GM23338 (cell line): ENCODE results near the gene DUSP15. TPM values are rescaled to one million over a fixed set of nuclear protein-coding genes. Genes with fewer than 3 reads are reported as not detected.

Experiments used
- ATAC-seq: fragments of 200-7000 bp; cut with Tn5 transposase; 3 replicates; pipeline ENCODE4 v1.9.1; 2020
- DNase-seq: peaks from one replicate; pipeline ENCODE4 v3.0.0-alpha.2; 2015; ENCODE audit warnings: low spot score
- H2AFZ ChIP-seq: fragments of 200-600 bp; sonication (generic); 2 replicates; pipeline ENCODE4 v1.8.0; 2016; ENCODE audit warnings: antibody characterized with exemption, mild to moderate bottlenecking, moderate library complexity
- H3F3A ChIP-seq: fragments of 200-600 bp; sonication (generic); replicated peaks from 2 replicates; pipeline ENCODE4 v1.8.0; 2017; ENCODE audit warnings: antibody characterized with exemption, mixed run types, low read depth
- H3K27ac ChIP-seq: fragments of 200-600 bp; sonication (generic); 2 replicates; pipeline ENCODE4 v1.6.1; 2016; ENCODE audit warnings: low read depth
- H3K27me3 ChIP-seq: fragments of 200-600 bp; sonication (generic); 2 replicates; pipeline ENCODE4 v1.8.0; 2016; ENCODE audit warnings: mild to moderate bottlenecking, mixed run types, moderate library complexity; ENCODE audit not compliant: insufficient read depth
- H3K36me3 ChIP-seq: fragments of 200-600 bp; sonication (generic); 2 replicates; pipeline ENCODE4 v1.8.0; 2016; ENCODE audit warnings: mild to moderate bottlenecking; ENCODE audit not compliant: insufficient read depth
- H3K4me1 ChIP-seq: fragments of 200-600 bp; sonication (generic); 2 replicates; pipeline ENCODE4 v1.8.0; 2016; ENCODE audit warnings: mild to moderate bottlenecking, moderate library complexity; ENCODE audit not compliant: insufficient read depth
- H3K4me2 ChIP-seq: fragments of 200-600 bp; sonication (generic); 2 replicates; pipeline ENCODE4 v1.7.1; 2017; ENCODE audit warnings: mixed run types
- H3K4me3 ChIP-seq: fragments of 200-600 bp; sonication (generic); 2 replicates; pipeline ENCODE4 v1.6.1; 2016; ENCODE audit warnings: mixed run types
- H3K79me2 ChIP-seq: fragments of 200-600 bp; sonication (generic); replicated peaks from 2 replicates; pipeline ENCODE4 v1.8.0; 2017; ENCODE audit warnings: mild to moderate bottlenecking; ENCODE audit not compliant: insufficient read depth
- H3K9me2 ChIP-seq: fragments of 200-600 bp; sonication (generic); 2 replicates; pipeline ENCODE4 v1.8.0; 2017; ENCODE audit not compliant: insufficient read depth
- H4K20me1 ChIP-seq: fragments of 200-600 bp; sonication (generic); replicated peaks from 2 replicates; pipeline ENCODE4 v1.8.0; 2017; ENCODE audit warnings: mild to moderate bottlenecking; ENCODE audit not compliant: insufficient read depth
- H3K27ac Mint-ChIP-seq: 2 replicates; pipeline ENCODE4 v1.8.0; 2020; ENCODE audit warnings: inconsistent platforms, mild to moderate bottlenecking, moderate library complexity, mixed read lengths
- H3K27me3 Mint-ChIP-seq: 3 replicates; pipeline ENCODE4 v1.8.0; 2022; ENCODE audit warnings: low read depth, mild to moderate bottlenecking, moderate library complexity, mixed read lengths, inconsistent platforms; ENCODE audit not compliant: insufficient read depth, poor library complexity
- H3K36me3 Mint-ChIP-seq: 3 replicates; pipeline ENCODE4 v1.8.0; 2021; ENCODE audit warnings: low read depth, mild to moderate bottlenecking, inconsistent platforms, moderate library complexity, mixed read lengths
- H3K4me1 Mint-ChIP-seq: 3 replicates; pipeline ENCODE4 v1.8.0; 2020; ENCODE audit warnings: mild to moderate bottlenecking, inconsistent platforms, mixed read lengths
- H3K4me3 Mint-ChIP-seq: 3 replicates; pipeline ENCODE4 v1.8.0; 2021; ENCODE audit warnings: moderate library complexity, mild to moderate bottlenecking, inconsistent platforms, mixed read lengths
- H3K9me3 Mint-ChIP-seq: 3 replicates; pipeline ENCODE4 v1.8.0; 2020; ENCODE audit warnings: moderate library complexity, mild to moderate bottlenecking, inconsistent platforms, mixed read lengths
- CREB1 ChIP-seq: fragments of 250-450 bp; sonication (Bioruptor Pico); IDR thresholded peaks from 2 replicates; pipeline ENCODE4 v1.5.0; 2020; ENCODE audit warnings: low read depth, mild to moderate bottlenecking, moderate library complexity
- CTCF ChIP-seq, 2 experiments: fragments of 200-600 bp in 1 of 2; sonication (generic) in 1 of 2; conservative IDR thresholded peaks; 2 replicates each; pipeline versions ENCODE4 v1.5.1 to v1.6.1; 2016 to 2017; ENCODE audit warnings: antibody characterized with exemption in 2 of 2, low read depth in 2 of 2, mild to moderate bottlenecking in 2 of 2, moderate library complexity in 1 of 2
- ETS1 ChIP-seq: IDR thresholded peaks from 2 replicates; pipeline ENCODE4 v1.6.1; 2016; ENCODE audit warnings: antibody characterized with exemption
- EZH2 ChIP-seq: fragments of 200-600 bp; sonication (generic); IDR thresholded peaks from one replicate; pipeline ENCODE4 v1.8.0; 2017; ENCODE audit warnings: antibody characterized with exemption, mild to moderate bottlenecking, low read depth; ENCODE audit not compliant: unreplicated experiment
- EZH2phosphoT487 ChIP-seq: fragments of 200-600 bp; sonication (generic); IDR thresholded peaks from one replicate; pipeline ENCODE4 v1.8.1; 2018; ENCODE audit warnings: antibody characterized with exemption; ENCODE audit not compliant: unreplicated experiment
- JUNB ChIP-seq: IDR thresholded peaks from one replicate; pipeline ENCODE4 v1.6.1; 2016; ENCODE audit warnings: antibody characterized with exemption; ENCODE audit not compliant: unreplicated experiment
- NANOG ChIP-seq: IDR thresholded peaks from 2 replicates; pipeline ENCODE4 v1.6.1; 2016; ENCODE audit warnings: antibody characterized with exemption, borderline replicate concordance
- REST ChIP-seq: IDR thresholded peaks from one replicate; pipeline ENCODE4 v1.6.1; 2018; ENCODE audit warnings: antibody characterized with exemption; ENCODE audit not compliant: unreplicated experiment
- STAT1 ChIP-seq: IDR thresholded peaks from one replicate; pipeline ENCODE4 v1.6.1; 2016; ENCODE audit warnings: antibody characterized with exemption; ENCODE audit not compliant: unreplicated experiment
- ZNF331 ChIP-seq: fragments of 250-450 bp; sonication (Bioruptor Pico); IDR thresholded peaks from 2 replicates; pipeline ENCODE4 v1.5.0; 2020; ENCODE audit warnings: low read depth, mild to moderate bottlenecking, moderate library complexity
- polyA plus RNA-seq: library from polyadenylated mRNA; unstranded; fragments of >200 nt; fragmentation: Nextera tagmentation; extraction: Ambion mirVana; gene quantifications from 2 replicates; pipeline ENCODE4 v1.2.1, GENCODE V29; 2016
- total RNA-seq: library from RNA; depleted of rRNA; stranded (reverse); fragments of >200 nt; shearing (Covaris generic); gene quantifications from 2 replicates; pipeline ENCODE4 v1.2.3, GENCODE V29; 2014

The DUSP15 gene
- total and polyA plus RNA-seq, 2 experiments from 2014 or later, result 0.61 to 2.8 TPM

GRCh38 chr20:31908016-31908415 is 37.7 kb upstream of the DUSP15 start:
- no peak for DNase-seq
- Histone ChIP-seq H3K36me3 (no peaks in the 10 kb centered on the region), H3K79me2 (no peaks in the 10 kb centered on the region), H3F3A (peaks cover 12% of the 10 kb centered on the region), H3K9me2 (no peaks in the 10 kb centered on the region; the same call in 1 of the 2 replicates), H3K27me3 (no peaks in the 10 kb centered on the region), H3K27ac (no peak overlapping the region), H3K4me2 (no peak overlapping the region), H4K20me1 (no peaks in the 10 kb centered on the region), H3K4me3 (no peak overlapping the region), H2AFZ (peak overlapping the region; percentile 30; the same call in 1 of the 2 replicates), H3K4me1 (peaks cover 41% of the 10 kb centered on the region)
- H3K27me3 Mint-ChIP-seq, result peaks cover 2% of the 10 kb centered on the region
- no peak for ATAC-seq
- H3K4me1 Mint-ChIP-seq, result peaks cover 32% of the 10 kb centered on the region
- H3K27ac Mint-ChIP-seq, result no peak overlapping the region
- peaks cover 58% of the 10 kb centered on the region for H3K9me3 Mint-ChIP-seq
- no peak overlapping the region for H3K4me3 Mint-ChIP-seq
- H3K36me3 Mint-ChIP-seq, result no peaks in the 10 kb centered on the region; the same call in 2 of the 3 replicates
- TF ChIP-seq NANOG, result no peak
- no peak for TF ChIP-seq EZH2phosphoT487
- no peak for TF ChIP-seq ETS1
- no peak for TF ChIP-seq CREB1
- TF ChIP-seq ZNF331, result no peak
- TF ChIP-seq JUNB, result no peak

GRCh38 chr20:31907046-31907445 is 36.7 kb upstream of the DUSP15 start:
- peaks cover 2% of the 10 kb centered on the region for H3K27me3 Mint-ChIP-seq
- H3K4me3 Mint-ChIP-seq, result no peak overlapping the region
- no peak overlapping the region for H3K27ac ChIP-seq
- peaks cover 9% of the 10 kb centered on the region for H3F3A ChIP-seq
- no peaks in the 10 kb centered on the region; the same call in 1 of the 2 replicates for H3K9me2 ChIP-seq
- H2AFZ ChIP-seq, result no peak overlapping the region
- H3K4me2 ChIP-seq, result no peak overlapping the region
- DNase-seq (no peak), ATAC-seq (no peak)
- H3K4me1 ChIP-seq, result peaks cover 32% of the 10 kb centered on the region
- no peaks in the 10 kb centered on the region for H3K27me3 ChIP-seq
- H3K79me2 ChIP-seq, result no peaks in the 10 kb centered on the region
- H3K4me3 ChIP-seq, result no peak overlapping the region
- H3K4me1 Mint-ChIP-seq, result peaks cover 26% of the 10 kb centered on the region
- no peaks in the 10 kb centered on the region for H4K20me1 ChIP-seq
- peaks cover 54% of the 10 kb centered on the region for H3K9me3 Mint-ChIP-seq
- H3K27ac Mint-ChIP-seq, result no peak overlapping the region
- no peaks in the 10 kb centered on the region; the same call in 2 of the 3 replicates for H3K36me3 Mint-ChIP-seq
- H3K36me3 ChIP-seq, result no peaks in the 10 kb centered on the region
- TF ChIP-seq CTCF (conservative IDR thresholded peaks at IDR 0.05; ENCODE audit: low read depth in 2 of 2), result no peak
- TF ChIP-seq EZH2, result no peak
- no peak for TF ChIP-seq NANOG
- no peak for TF ChIP-seq STAT1
- TF ChIP-seq JUNB, result no peak
- TF ChIP-seq REST, result no peak
- TF ChIP-seq CREB1, result no peak
